H9 (cell line): ENCODE data around the gene AQP12A. TPM values are rescaled to one million over a fixed set of nuclear protein-coding genes. Genes with fewer than 3 reads are reported as not detected.

ENCODE experiments used
- DNase-seq: peaks from one replicate; pipeline ENCODE4 v3.0.0-alpha.2; 2017
- H2AFZ ChIP-seq: one replicate; pipeline ENCODE4 v1.6.1; 2013; ENCODE audit warnings: mild to moderate bottlenecking, low read length, control low read depth, moderate library complexity
- H2AK5ac ChIP-seq: 2 replicates; pipeline ENCODE4 v1.6.1; 2013; ENCODE audit warnings: low read length, control low read depth, mixed read lengths; ENCODE audit not compliant: insufficient read length
- H2BK120ac ChIP-seq: one replicate; pipeline ENCODE4 v1.6.1; 2013; ENCODE audit warnings: low read depth, mild to moderate bottlenecking, low read length, control low read depth, inconsistent platforms; ENCODE audit not compliant: poor library complexity, severe bottlenecking
- H2BK12ac ChIP-seq: 2 replicates; pipeline ENCODE4 v1.6.1; 2013; ENCODE audit warnings: low read length, control low read depth, mixed read lengths, low read depth; ENCODE audit not compliant: insufficient read length
- H2BK15ac ChIP-seq: 2 replicates; pipeline ENCODE4 v1.6.1; 2013; ENCODE audit warnings: low read depth, low read length, control low read depth
- H2BK20ac ChIP-seq: one replicate; pipeline ENCODE4 v1.6.1; 2013; ENCODE audit warnings: low read depth, mild to moderate bottlenecking, low read length, control low read depth, inconsistent platforms; ENCODE audit not compliant: poor library complexity, severe bottlenecking
- H2BK5ac ChIP-seq: 2 replicates; pipeline ENCODE4 v1.6.1; 2013; ENCODE audit warnings: low read length, control low read depth, mixed read lengths; ENCODE audit not compliant: insufficient read length
- H3K14ac ChIP-seq: 2 replicates; pipeline ENCODE4 v1.6.1; 2013; ENCODE audit warnings: low read length, control low read depth; ENCODE audit not compliant: insufficient read depth
- H3K18ac ChIP-seq: 2 replicates; pipeline ENCODE4 v1.6.1; 2013; ENCODE audit warnings: low read depth, mild to moderate bottlenecking, mixed read lengths, low read length, control low read depth; ENCODE audit not compliant: insufficient read length
- H3K23ac ChIP-seq: 2 replicates; pipeline ENCODE4 v1.6.1; 2013; ENCODE audit warnings: low read length, control low read depth, mixed read lengths, low read depth; ENCODE audit not compliant: insufficient read length
- H3K23me2 ChIP-seq: 2 replicates; pipeline ENCODE4 v1.6.1; 2013; ENCODE audit warnings: low read depth, mild to moderate bottlenecking, mixed read lengths, low read length, control low read depth; ENCODE audit not compliant: insufficient read length, poor library complexity, severe bottlenecking
- H3K27ac ChIP-seq: 2 replicates; pipeline ENCODE4 v1.5.1; 2013; ENCODE audit warnings: low read length, control low read depth, mixed read lengths, low read depth; ENCODE audit not compliant: insufficient read length
- H3K27me3 ChIP-seq: 2 replicates; pipeline ENCODE4 v1.6.1; 2013; ENCODE audit warnings: low read length, control low read depth, inconsistent platforms; ENCODE audit not compliant: insufficient read depth
- H3K4ac ChIP-seq: 2 replicates; pipeline ENCODE4 v1.6.1; 2013; ENCODE audit warnings: low read depth, mild to moderate bottlenecking, control low read depth, inconsistent platforms, low read length, moderate library complexity
- H3K4me1 ChIP-seq: 2 replicates; pipeline ENCODE4 v1.6.1; 2013; ENCODE audit warnings: low read length, control low read depth, inconsistent platforms; ENCODE audit not compliant: insufficient read depth
- H3K4me2 ChIP-seq: 2 replicates; pipeline ENCODE4 v1.6.1; 2013; ENCODE audit warnings: low read length, control low read depth, mixed read lengths; ENCODE audit not compliant: insufficient read length, insufficient read depth
- H3K56ac ChIP-seq: 2 replicates; pipeline ENCODE4 v1.6.1; 2013; ENCODE audit warnings: low read depth, mild to moderate bottlenecking, mixed read lengths, low read length, control low read depth; ENCODE audit not compliant: insufficient read length
- H3K79me1 ChIP-seq: 2 replicates; pipeline ENCODE4 v1.6.1; 2013; ENCODE audit warnings: low read depth, mild to moderate bottlenecking, moderate library complexity, low read length, control low read depth, inconsistent platforms; ENCODE audit not compliant: insufficient read depth, poor library complexity, severe bottlenecking
- H3K79me2 ChIP-seq: 2 replicates; pipeline ENCODE4 v1.6.1; 2013; ENCODE audit warnings: low read length, control low read depth, inconsistent platforms; ENCODE audit not compliant: insufficient read depth
- H3K9ac ChIP-seq: 2 replicates; pipeline ENCODE4 v1.6.1; 2013; ENCODE audit warnings: low read length, control low read depth, mixed read lengths; ENCODE audit not compliant: insufficient read length; ENCODE audit errors: extremely low read depth
- H3K9me3 ChIP-seq: one replicate; pipeline ENCODE4 v1.6.1; 2013; ENCODE audit warnings: low read depth, low read length, inconsistent platforms; ENCODE audit not compliant: control insufficient read depth
- H3T11ph ChIP-seq: one replicate; pipeline ENCODE4 v1.6.1; 2013; ENCODE audit warnings: mild to moderate bottlenecking, low read length, control low read depth, inconsistent platforms
- H4K20me1 ChIP-seq: one replicate; pipeline ENCODE4 v1.6.1; 2013; ENCODE audit not compliant: control insufficient read depth, insufficient read length, insufficient read depth
- H4K5ac ChIP-seq: 2 replicates; pipeline ENCODE4 v1.6.1; 2013; ENCODE audit warnings: low read depth, mild to moderate bottlenecking, mixed read lengths, low read length, control low read depth; ENCODE audit not compliant: insufficient read length
- H4K8ac ChIP-seq: replicated peaks from 2 replicates; pipeline ENCODE4 v1.6.1; 2013; ENCODE audit warnings: low read length, control low read depth, mixed read lengths, low read depth; ENCODE audit not compliant: insufficient read length
- H4K91ac ChIP-seq: 2 replicates; pipeline ENCODE4 v1.6.1; 2013; ENCODE audit warnings: low read depth, mild to moderate bottlenecking, moderate library complexity, mixed read lengths, low read length, control low read depth; ENCODE audit not compliant: insufficient read length
- H3K27ac Mint-ChIP-seq, 3 experiments: 2 replicates in 2 of 3; 3 replicates in 1 of 3; pipeline ENCODE4 v1.8.0; 2020 to 2021; ENCODE audit warnings: mixed read lengths in 3 of 3, mild to moderate bottlenecking in 1 of 3, moderate library complexity in 1 of 3
- H3K27me3 Mint-ChIP-seq: 2 replicates; pipeline ENCODE4 v1.8.0; 2021; ENCODE audit warnings: low read depth, mild to moderate bottlenecking, moderate library complexity, mixed read lengths
- H3K36me3 Mint-ChIP-seq, 3 experiments: 2 replicates in 2 of 3; 3 replicates in 1 of 3; pipeline ENCODE4 v1.8.0; 2020 to 2021; ENCODE audit warnings: low read depth in 3 of 3, mixed read lengths in 3 of 3; ENCODE audit not compliant: insufficient read depth in 1 of 3
- H3K4me1 Mint-ChIP-seq, 2 experiments: 2 replicates each; pipeline ENCODE4 v1.8.0; 2020; ENCODE audit warnings: mixed read lengths in 2 of 2
- H3K4me3 Mint-ChIP-seq, 2 experiments: 2 replicates in 1 of 2; 3 replicates in 1 of 2; pipeline ENCODE4 v1.8.0; 2020 to 2021; ENCODE audit warnings: mild to moderate bottlenecking in 2 of 2, mixed read lengths in 2 of 2, moderate library complexity in 1 of 2
- H3K9me3 Mint-ChIP-seq, 2 experiments: 2 replicates in 1 of 2; 3 replicates in 1 of 2; pipeline ENCODE4 v1.8.0; 2020; ENCODE audit warnings: mild to moderate bottlenecking in 2 of 2, mixed read lengths in 2 of 2, moderate library complexity in 1 of 2
- CTCF ChIP-seq: fragments of 200-600 bp; sonication (generic); conservative IDR thresholded peaks from 3 replicates; pipeline ENCODE4 v1.8.0; 2021; ENCODE audit warnings: antibody characterized with exemption, mild to moderate bottlenecking
- WGBS: extraction: QIAGEN DNeasy Blood & Tissue Kit; methylation state at CpG from one replicate; pipeline ENCODE4 v1.1.7; 2013; ENCODE audit warnings: missing lambda C conversion rate, low lambda C conversion rate, mixed read lengths; ENCODE audit not compliant: insufficient read length; ENCODE audit errors: extremely low coverage; 5-methylcytosine and 5-hydroxymethylcytosine counted together
- total RNA-seq: library from RNA; stranded (reverse); gene quantifications from 2 replicates; pipeline ENCODE4 v1.2.1, GENCODE V29; 2021

AQP12A gene
- total RNA-seq, 1 experiment from 2014 or later, result not detected

GRCh38 chr2:240728827-240729226 lies 37.2 kb downstream of the AQP12A start:
- H4K8ac ChIP-seq, result no peak overlapping the region
- peaks cover 25 to 58% (median 43%) of the 10 kb centered on the region in 3 experiments; a peak in 6 of 7 replicates for H3K36me3 Mint-ChIP-seq
- no peak overlapping the region for H4K5ac ChIP-seq
- no peak overlapping the region for H3K4ac ChIP-seq
- no peak overlapping the region for H2AK5ac ChIP-seq
- no peak overlapping the region for H3T11ph ChIP-seq
- no peak overlapping the region for H3K4me3 Mint-ChIP-seq
- no peak overlapping the region for H2BK20ac ChIP-seq
- no peak overlapping the region for H2BK5ac ChIP-seq
- H2BK12ac ChIP-seq, result no peak overlapping the region
- no peak overlapping the region for H3K9ac ChIP-seq
- no peak for DNase-seq
- no peak overlapping the region for H2BK120ac ChIP-seq
- H4K91ac ChIP-seq, result no peak overlapping the region
- no peaks in the 10 kb centered on the region; the same call in none of the 2 replicates for H3K27me3 Mint-ChIP-seq
- no peaks in the 10 kb centered on the region for H3K79me1 ChIP-seq
- H3K4me2 ChIP-seq, result no peak overlapping the region
- H3K56ac ChIP-seq, result no peak overlapping the region
- no peaks in the 10 kb centered on the region for H3K79me2 ChIP-seq
- no peaks in the 10 kb centered on the region for H3K4me1 Mint-ChIP-seq
- H3K23ac ChIP-seq, result no peak overlapping the region
- no peaks in the 10 kb centered on the region for H3K9me3 Mint-ChIP-seq
- H3K18ac ChIP-seq, result no peak overlapping the region
- no peak overlapping the region for H3K27ac ChIP-seq
- H3K4me1 ChIP-seq, result no peaks in the 10 kb centered on the region
- peak overlapping the region in 1 of 3 experiments; percentile 83; a peak in 1 of 7 replicates for H3K27ac Mint-ChIP-seq
- no peak for TF ChIP-seq CTCF
- no peaks in the 10 kb centered on the region for H3K23me2 ChIP-seq
- H3K14ac ChIP-seq, result no peak overlapping the region
- H2AFZ ChIP-seq, result no peak overlapping the region
- no peaks in the 10 kb centered on the region for H3K27me3 ChIP-seq
- H2BK15ac ChIP-seq, result no peak overlapping the region
- no CpG with 5 or more reads among the region's 7 CpGs for WGBS
- H3K9me3 ChIP-seq, result no peaks in the 10 kb centered on the region
- H4K20me1 ChIP-seq, result no peaks in the 10 kb centered on the region
